Measurements from ENCODE around the gene MCUB.

The MCUB gene

DNA sequence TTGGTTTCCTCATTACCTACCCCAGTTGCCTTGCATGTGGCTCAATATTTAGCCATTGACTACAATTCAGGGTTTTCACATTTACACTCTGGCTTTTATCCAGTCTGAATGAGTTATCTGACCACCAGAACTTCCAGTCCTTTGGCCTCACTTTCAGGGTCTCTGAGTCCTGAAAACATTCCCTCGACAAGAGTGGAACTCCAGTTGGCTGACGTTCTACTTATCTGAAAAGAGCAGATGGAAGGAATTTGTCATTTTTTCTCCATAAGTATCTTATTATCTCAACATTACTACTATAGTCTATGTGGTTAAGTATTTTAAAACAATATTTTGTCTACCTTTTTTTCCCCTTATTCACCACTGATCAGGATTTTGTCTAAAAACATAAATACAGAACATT lies 148.4 kb downstream of the MCUB start:
- H3K9me3 ChIP-seq (ENCODE audit: control insufficient read depth, insufficient read depth, low read depth, low read length): no peaks in the 10 kb centered on the region
- H3K36me3 ChIP-seq (ENCODE audit: control insufficient read depth in 2 of 2, insufficient read depth in 1 of 2, low read length in 2 of 2): peaks cover 0 to 34% of the 10 kb centered on the region in 2 experiments; a peak in 2 of 3 replicates
- H3K4me3 ChIP-seq (ENCODE audit: low read depth, low read length): no peak overlapping the region
- H3K4me1 ChIP-seq (ENCODE audit: control insufficient read depth, insufficient read depth, low read length): no peaks in the 10 kb centered on the region
- ChIA-PET CTCF (no interaction called here), POLR2A (no interaction called here)
- TF ChIP-seq ZNF311 (tag by site-specific recombination; IDR thresholded peaks at IDR 0.05; ENCODE audit: borderline replicate concordance) (no peak), YY2 (tag by site-specific recombination; IDR thresholded peaks at IDR 0.05) (no peak), ZNF112 (tag by site-specific recombination; IDR thresholded peaks at IDR 0.05) (no peak), ZNF658 (tag by site-specific recombination; IDR thresholded peaks at IDR 0.05) (no peak), ZNF302 (tag by site-specific recombination; IDR thresholded peaks at IDR 0.05; ENCODE audit: low read depth) (no peak), SP2 (tag by site-specific recombination; IDR thresholded peaks at IDR 0.05) (no peak), ZNF366 (tag by site-specific recombination; conservative IDR thresholded peaks at IDR 0.05) (no peak), MYNN (tag by site-specific recombination; IDR thresholded peaks at IDR 0.05; ENCODE audit: borderline replicate concordance) (no peak), ZNF777 (tag by site-specific recombination; IDR thresholded peaks at IDR 0.05; ENCODE audit: borderline replicate concordance) (no peak), ZNF157 (tag by site-specific recombination; IDR thresholded peaks at IDR 0.05) (no peak), SALL2 (tag by site-specific recombination; IDR thresholded peaks at IDR 0.05; ENCODE audit: borderline replicate concordance) (no peak)
- TF ChIP-seq, protein P1, sequence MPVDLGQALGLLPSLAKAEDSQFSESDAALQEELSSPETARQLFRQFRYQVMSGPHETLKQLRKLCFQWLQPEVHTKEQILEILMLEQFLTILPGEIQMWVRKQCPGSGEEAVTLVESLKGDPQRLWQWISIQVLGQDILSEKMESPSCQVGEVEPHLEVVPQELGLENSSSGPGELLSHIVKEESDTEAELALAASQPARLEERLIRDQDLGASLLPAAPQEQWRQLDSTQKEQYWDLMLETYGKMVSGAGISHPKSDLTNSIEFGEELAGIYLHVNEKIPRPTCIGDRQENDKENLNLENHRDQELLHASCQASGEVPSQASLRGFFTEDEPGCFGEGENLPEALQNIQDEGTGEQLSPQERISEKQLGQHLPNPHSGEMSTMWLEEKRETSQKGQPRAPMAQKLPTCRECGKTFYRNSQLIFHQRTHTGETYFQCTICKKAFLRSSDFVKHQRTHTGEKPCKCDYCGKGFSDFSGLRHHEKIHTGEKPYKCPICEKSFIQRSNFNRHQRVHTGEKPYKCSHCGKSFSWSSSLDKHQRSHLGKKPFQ (tag by site-specific recombination; IDR thresholded peaks at IDR 0.05): no peak
- TF ChIP-seq, protein P2, sequence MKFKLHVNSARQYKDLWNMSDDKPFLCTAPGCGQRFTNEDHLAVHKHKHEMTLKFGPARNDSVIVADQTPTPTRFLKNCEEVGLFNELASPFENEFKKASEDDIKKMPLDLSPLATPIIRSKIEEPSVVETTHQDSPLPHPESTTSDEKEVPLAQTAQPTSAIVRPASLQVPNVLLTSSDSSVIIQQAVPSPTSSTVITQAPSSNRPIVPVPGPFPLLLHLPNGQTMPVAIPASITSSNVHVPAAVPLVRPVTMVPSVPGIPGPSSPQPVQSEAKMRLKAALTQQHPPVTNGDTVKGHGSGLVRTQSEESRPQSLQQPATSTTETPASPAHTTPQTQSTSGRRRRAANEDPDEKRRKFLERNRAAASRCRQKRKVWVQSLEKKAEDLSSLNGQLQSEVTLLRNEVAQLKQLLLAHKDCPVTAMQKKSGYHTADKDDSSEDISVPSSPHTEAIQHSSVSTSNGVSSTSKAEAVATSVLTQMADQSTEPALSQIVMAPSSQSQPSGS (tag by site-specific recombination; IDR thresholded peaks at IDR 0.05; ENCODE audit: low read depth): no peak
- TF ChIP-seq, protein P3, sequence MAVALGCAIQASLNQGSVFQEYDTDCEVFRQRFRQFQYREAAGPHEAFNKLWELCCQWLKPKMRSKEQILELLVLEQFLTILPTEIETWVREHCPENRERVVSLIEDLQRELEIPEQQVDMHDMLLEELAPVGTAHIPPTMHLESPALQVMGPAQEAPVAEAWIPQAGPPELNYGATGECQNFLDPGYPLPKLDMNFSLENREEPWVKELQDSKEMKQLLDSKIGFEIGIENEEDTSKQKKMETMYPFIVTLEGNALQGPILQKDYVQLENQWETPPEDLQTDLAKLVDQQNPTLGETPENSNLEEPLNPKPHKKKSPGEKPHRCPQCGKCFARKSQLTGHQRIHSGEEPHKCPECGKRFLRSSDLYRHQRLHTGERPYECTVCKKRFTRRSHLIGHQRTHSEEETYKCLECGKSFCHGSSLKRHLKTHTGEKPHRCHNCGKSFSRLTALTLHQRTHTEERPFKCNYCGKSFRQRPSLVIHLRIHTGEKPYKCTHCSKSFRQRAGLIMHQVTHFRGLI (tag by site-specific recombination; IDR thresholded peaks at IDR 0.05): no peak
- TF ChIP-seq, protein P4, sequence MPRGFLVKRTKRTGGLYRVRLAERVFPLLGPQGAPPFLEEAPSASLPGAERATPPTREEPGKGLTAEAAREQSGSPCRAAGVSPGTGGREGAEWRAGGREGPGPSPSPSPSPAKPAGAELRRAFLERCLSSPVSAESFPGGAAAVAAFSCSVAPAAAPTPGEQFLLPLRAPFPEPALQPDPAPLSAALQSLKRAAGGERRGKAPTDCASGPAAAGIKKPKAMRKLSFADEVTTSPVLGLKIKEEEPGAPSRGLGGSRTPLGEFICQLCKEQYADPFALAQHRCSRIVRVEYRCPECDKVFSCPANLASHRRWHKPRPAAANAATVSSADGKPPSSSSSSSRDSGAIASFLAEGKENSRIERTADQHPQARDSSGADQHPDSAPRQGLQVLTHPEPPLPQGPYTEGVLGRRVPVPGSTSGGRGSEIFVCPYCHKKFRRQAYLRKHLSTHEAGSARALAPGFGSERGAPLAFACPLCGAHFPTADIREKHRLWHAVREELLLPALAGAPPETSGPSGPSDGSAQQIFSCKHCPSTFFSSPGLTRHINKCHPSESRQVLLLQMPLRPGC (tag by site-specific recombination; IDR thresholded peaks at IDR 0.05): no peak
- TF ChIP-seq, protein P5, sequence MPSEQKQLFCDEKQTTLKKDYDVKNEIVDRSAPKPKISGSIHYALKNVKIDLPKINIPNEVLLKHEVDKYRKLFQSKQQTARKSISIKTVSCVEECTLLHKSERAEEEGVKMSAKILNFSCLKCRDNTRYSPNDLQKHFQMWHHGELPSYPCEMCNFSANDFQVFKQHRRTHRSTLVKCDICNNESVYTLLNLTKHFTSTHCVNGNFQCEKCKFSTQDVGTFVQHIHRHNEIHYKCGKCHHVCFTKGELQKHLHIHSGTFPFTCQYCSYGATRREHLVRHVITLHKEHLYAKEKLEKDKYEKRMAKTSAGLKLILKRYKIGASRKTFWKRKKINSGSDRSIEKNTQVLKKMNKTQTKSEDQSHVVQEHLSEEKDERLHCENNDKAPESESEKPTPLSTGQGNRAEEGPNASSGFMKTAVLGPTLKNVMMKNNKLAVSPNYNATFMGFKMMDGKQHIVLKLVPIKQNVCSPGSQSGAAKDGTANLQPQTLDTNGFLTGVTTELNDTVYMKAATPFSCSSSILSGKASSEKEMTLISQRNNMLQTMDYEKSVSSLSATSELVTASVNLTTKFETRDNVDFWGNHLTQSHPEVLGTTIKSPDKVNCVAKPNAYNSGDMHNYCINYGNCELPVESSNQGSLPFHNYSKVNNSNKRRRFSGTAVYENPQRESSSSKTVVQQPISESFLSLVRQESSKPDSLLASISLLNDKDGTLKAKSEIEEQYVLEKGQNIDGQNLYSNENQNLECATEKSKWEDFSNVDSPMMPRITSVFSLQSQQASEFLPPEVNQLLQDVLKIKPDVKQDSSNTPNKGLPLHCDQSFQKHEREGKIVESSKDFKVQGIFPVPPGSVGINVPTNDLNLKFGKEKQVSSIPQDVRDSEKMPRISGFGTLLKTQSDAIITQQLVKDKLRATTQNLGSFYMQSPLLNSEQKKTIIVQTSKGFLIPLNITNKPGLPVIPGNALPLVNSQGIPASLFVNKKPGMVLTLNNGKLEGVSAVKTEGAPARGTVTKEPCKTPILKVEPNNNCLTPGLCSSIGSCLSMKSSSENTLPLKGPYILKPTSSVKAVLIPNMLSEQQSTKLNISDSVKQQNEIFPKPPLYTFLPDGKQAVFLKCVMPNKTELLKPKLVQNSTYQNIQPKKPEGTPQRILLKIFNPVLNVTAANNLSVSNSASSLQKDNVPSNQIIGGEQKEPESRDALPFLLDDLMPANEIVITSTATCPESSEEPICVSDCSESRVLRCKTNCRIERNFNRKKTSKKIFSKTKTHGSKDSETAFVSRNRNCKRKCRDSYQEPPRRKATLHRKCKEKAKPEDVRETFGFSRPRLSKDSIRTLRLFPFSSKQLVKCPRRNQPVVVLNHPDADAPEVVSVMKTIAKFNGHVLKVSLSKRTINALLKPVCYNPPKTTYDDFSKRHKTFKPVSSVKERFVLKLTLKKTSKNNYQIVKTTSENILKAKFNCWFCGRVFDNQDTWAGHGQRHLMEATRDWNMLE (tag by site-specific recombination; conservative IDR thresholded peaks at IDR 0.05; ENCODE audit: low read depth): no peak
- H3K27ac ChIP-seq (ENCODE audit: extremely low read depth, low read depth, low read length): no peak overlapping the region
